KMS-11 (cell line): Measurements from ENCODE around the gene LSMEM2.

Experiments
- H2AFZ ChIP-seq: fragments of 200-600 bp; sonication (generic); 2 replicates; pipeline ENCODE4 v1.6.1; 2016; ENCODE audit warnings: antibody characterized with exemption, mixed run types, low read depth
- H3K27ac ChIP-seq: fragments of 200-600 bp; sonication (generic); 2 replicates; pipeline ENCODE4 v1.6.1; 2016; ENCODE audit warnings: mild to moderate bottlenecking, mixed run types
- H3K27me3 ChIP-seq: fragments of 200-600 bp; sonication (generic); 2 replicates; pipeline ENCODE4 v1.6.1; 2017; ENCODE audit warnings: mild to moderate bottlenecking, low read depth, mixed run types, moderate library complexity; ENCODE audit not compliant: insufficient read depth
- H3K36me3 ChIP-seq: fragments of 200-600 bp; sonication (generic); 2 replicates; pipeline ENCODE4 v1.6.1; 2017; ENCODE audit warnings: mild to moderate bottlenecking, mixed run types; ENCODE audit not compliant: insufficient read depth
- H3K4me1 ChIP-seq: fragments of 200-600 bp; sonication (generic); 2 replicates; pipeline ENCODE4 v1.6.1; 2016; ENCODE audit warnings: mild to moderate bottlenecking, low read depth, mixed run types; ENCODE audit not compliant: poor library complexity, severe bottlenecking
- H3K4me2 ChIP-seq: fragments of 200-600 bp; sonication (generic); 2 replicates; pipeline ENCODE4 v1.7.0; 2016; ENCODE audit warnings: mild to moderate bottlenecking, mixed run types
- H3K4me3 ChIP-seq: fragments of 200-600 bp; sonication (generic); IDR thresholded peaks from 2 replicates; pipeline ENCODE4 v1.6.1; 2017; ENCODE audit warnings: low read depth, low read length, mixed read lengths; ENCODE audit not compliant: insufficient read depth
- H3K79me2 ChIP-seq: fragments of 200-600 bp; sonication (generic); 2 replicates; pipeline ENCODE4 v1.6.1; 2016; ENCODE audit warnings: low read depth, mixed run types; ENCODE audit not compliant: insufficient read depth
- H3K9ac ChIP-seq: fragments of 200-600 bp; sonication (generic); 2 replicates; pipeline ENCODE4 v1.6.1; 2016; ENCODE audit warnings: mild to moderate bottlenecking, mixed run types
- H4K20me1 ChIP-seq: fragments of 200-600 bp; sonication (generic); 2 replicates; pipeline ENCODE4 v1.6.1; 2016; ENCODE audit warnings: mild to moderate bottlenecking, mixed run types; ENCODE audit not compliant: insufficient read depth
- CTCF ChIP-seq: fragments of 200-600 bp; sonication (generic); conservative IDR thresholded peaks from 2 replicates; pipeline ENCODE4 v1.6.1; 2017; ENCODE audit warnings: low read depth, mild to moderate bottlenecking, antibody characterized with exemption, low read length, moderate library complexity, mixed read lengths

LSMEM2 gene

GRCh38 chr3:50263478-50264382 is 15.2 kb upstream of the LSMEM2 start:
- H3K9ac ChIP-seq: no peak overlapping the region
- H3K27me3 ChIP-seq: peaks cover 17% of the 10 kb centered on the region; the same call in 1 of the 2 replicates
- no peak overlapping the region for H3K4me3 ChIP-seq
- no peaks in the 10 kb centered on the region for H4K20me1 ChIP-seq
- no peak overlapping the region for H2AFZ ChIP-seq
- H3K4me2 ChIP-seq: no peak overlapping the region
- no peak overlapping the region for H3K27ac ChIP-seq
- peaks cover 6% of the 10 kb centered on the region for H3K4me1 ChIP-seq
- no peaks in the 10 kb centered on the region for H3K79me2 ChIP-seq
- TF ChIP-seq CTCF: no peak
- H3K36me3 ChIP-seq: no peaks in the 10 kb centered on the region

- H3K36me3 ChIP-seq: no peaks in the 10 kb centered on the region
- no peaks in the 10 kb centered on the region for H3K79me2 ChIP-seq
- H4K20me1 ChIP-seq: no peaks in the 10 kb centered on the region
- H3K27me3 ChIP-seq: peaks cover 18% of the 10 kb centered on the region; the same call in 1 of the 2 replicates
- H2AFZ ChIP-seq: no peak overlapping the region
- no peak overlapping the region for H3K27ac ChIP-seq
- peaks cover 6% of the 10 kb centered on the region for H3K4me1 ChIP-seq
- H3K4me3 ChIP-seq: no peak overlapping the region
- TF ChIP-seq CTCF: no peak
- no peak overlapping the region for H3K9ac ChIP-seq
- no peak overlapping the region for H3K4me2 ChIP-seq
These were observed 14.4 kb upstream of the LSMEM2 start for GRCh38 chr3:50264383-50264963.

- Histone ChIP-seq H3K4me2 (no peak overlapping the region), H3K36me3 (no peaks in the 10 kb centered on the region), H3K79me2 (no peaks in the 10 kb centered on the region), H3K9ac (no peak overlapping the region), H3K4me1 (peaks cover 6% of the 10 kb centered on the region), H3K27me3 (peaks cover 18% of the 10 kb centered on the region; the same call in 1 of the 2 replicates), H3K4me3 (no peak overlapping the region), H3K27ac (no peak overlapping the region), H4K20me1 (no peaks in the 10 kb centered on the region), H2AFZ (no peak overlapping the region)
- no peak for TF ChIP-seq CTCF
These were observed 13.9 kb upstream of the LSMEM2 start for GRCh38 chr3:50264964-50265485.

GRCh38 chr3:50265571-50265970 is 13.3 kb upstream of the LSMEM2 start:
- Histone ChIP-seq H3K27me3 (peaks cover 18% of the 10 kb centered on the region; the same call in 1 of the 2 replicates), H3K9ac (no peak overlapping the region), H4K20me1 (no peaks in the 10 kb centered on the region), H3K4me2 (no peak overlapping the region), H3K36me3 (no peaks in the 10 kb centered on the region), H3K79me2 (no peaks in the 10 kb centered on the region), H2AFZ (no peak overlapping the region), H3K4me3 (no peak overlapping the region), H3K4me1 (peaks cover 4% of the 10 kb centered on the region), H3K27ac (no peak overlapping the region)
- no peak for TF ChIP-seq CTCF
